HUES48 (cell line): ENCODE results near the gene C6orf132.

Source experiments
- H3K27ac ChIP-seq: one replicate; pipeline ENCODE4 v1.7.0; 2013; ENCODE audit warnings: low read depth, low read length, inconsistent platforms
- H3K27me3 ChIP-seq: 2 replicates; pipeline ENCODE4 v1.6.1; 2013; ENCODE audit warnings: mild to moderate bottlenecking, low read length; ENCODE audit not compliant: control insufficient read depth, insufficient read depth
- H3K36me3 ChIP-seq: 2 replicates; pipeline ENCODE4 v1.6.1; 2013; ENCODE audit warnings: low read length; ENCODE audit not compliant: control insufficient read depth, insufficient read depth
- H3K4me1 ChIP-seq: 2 replicates; pipeline ENCODE4 v1.6.1; 2013; ENCODE audit warnings: mild to moderate bottlenecking, low read length; ENCODE audit not compliant: control insufficient read depth, insufficient read depth
- H3K4me3 ChIP-seq: 2 replicates; pipeline ENCODE4 v1.5.1; 2013; ENCODE audit warnings: mild to moderate bottlenecking, low read depth, low read length
- H3K9ac ChIP-seq: 2 replicates; pipeline ENCODE4 v1.6.1; 2013; ENCODE audit warnings: mild to moderate bottlenecking, low read depth, low read length, moderate library complexity
- H3K9me3 ChIP-seq: 2 replicates; pipeline ENCODE4 v1.6.1; 2013; ENCODE audit warnings: low read length; ENCODE audit not compliant: control insufficient read depth, insufficient read depth

Gene C6orf132

GRCh38 chr6:42147138-42147562 lies 4.7 kb upstream of the C6orf132 start:
- Histone ChIP-seq H3K4me3 (no peak overlapping the region), H3K36me3 (no peaks in the 10 kb centered on the region), H3K27ac (no peak overlapping the region), H3K27me3 (no peaks in the 10 kb centered on the region), H3K4me1 (peaks cover 6% of the 10 kb centered on the region; the same call in 1 of the 2 replicates), H3K9me3 (no peaks in the 10 kb centered on the region), H3K9ac (no peak overlapping the region)

- peaks cover 46% of the 10 kb centered on the region for H3K4me1 ChIP-seq
- H3K27ac ChIP-seq, result peak overlapping the region; percentile 59
- no peaks in the 10 kb centered on the region for H3K9me3 ChIP-seq
- H3K9ac ChIP-seq, result peak overlapping the region; percentile 87
- peaks cover 8% of the 10 kb centered on the region for H3K36me3 ChIP-seq
- peak overlapping the region; percentile 90 for H3K4me3 ChIP-seq
- H3K27me3 ChIP-seq, result no peaks in the 10 kb centered on the region
These were observed 760 bp downstream of the C6orf132 start for GRCh38 chr6:42141603-42142117.

- peaks cover 8% of the 10 kb centered on the region for H3K36me3 ChIP-seq
- H3K9ac ChIP-seq, result no peak overlapping the region
- H3K27me3 ChIP-seq, result no peaks in the 10 kb centered on the region
- H3K4me1 ChIP-seq, result peaks cover 53% of the 10 kb centered on the region
- peak overlapping the region; percentile 90 for H3K4me3 ChIP-seq
- peak overlapping the region; percentile 59 for H3K27ac ChIP-seq
- no peaks in the 10 kb centered on the region for H3K9me3 ChIP-seq
These were observed 1.4 kb downstream of the C6orf132 start for GRCh38 chr6:42140756-42141602.

- Histone ChIP-seq H3K9me3 (no peaks in the 10 kb centered on the region), H3K27ac (no peak overlapping the region), H3K4me3 (peak overlapping the region; percentile 90; the same call in 1 of the 2 replicates), H3K36me3 (peaks cover 11% of the 10 kb centered on the region), H3K27me3 (no peaks in the 10 kb centered on the region), H3K4me1 (peaks cover 60% of the 10 kb centered on the region), H3K9ac (no peak overlapping the region)
These were observed 2.4 kb downstream of the C6orf132 start for GRCh38 chr6:42140032-42140431.

GRCh38 chr6:42138630-42139619 lies 3.5 kb downstream of the C6orf132 start:
- Histone ChIP-seq H3K4me1 (peaks cover 62% of the 10 kb centered on the region), H3K27ac (peak overlapping the region; percentile 79), H3K9ac (peak overlapping the region; percentile 8; the same call in 1 of the 2 replicates), H3K4me3 (peak overlapping the region; percentile 8; the same call in 1 of the 2 replicates), H3K9me3 (no peaks in the 10 kb centered on the region), H3K27me3 (no peaks in the 10 kb centered on the region), H3K36me3 (peaks cover 15% of the 10 kb centered on the region)

- Histone ChIP-seq H3K27me3 (no peaks in the 10 kb centered on the region), H3K4me1 (peaks cover 62% of the 10 kb centered on the region), H3K36me3 (peaks cover 22% of the 10 kb centered on the region), H3K9me3 (no peaks in the 10 kb centered on the region), H3K27ac (peak overlapping the region; percentile 79), H3K9ac (peak overlapping the region; percentile 8; the same call in 1 of the 2 replicates), H3K4me3 (no peak overlapping the region)
These were observed 4.2 kb downstream of the C6orf132 start for GRCh38 chr6:42138190-42138589.

GRCh38 chr6:42137194-42137753 lies 5.1 kb downstream of the C6orf132 start:
- H3K9me3 ChIP-seq, result no peaks in the 10 kb centered on the region
- H3K9ac ChIP-seq, result peak overlapping the region; percentile 65
- H3K4me1 ChIP-seq, result peaks cover 64% of the 10 kb centered on the region
- H3K27me3 ChIP-seq, result no peaks in the 10 kb centered on the region
- H3K36me3 ChIP-seq, result peaks cover 27% of the 10 kb centered on the region
- peak overlapping the region; percentile 98 for H3K27ac ChIP-seq
- peak overlapping the region; percentile 44 for H3K4me3 ChIP-seq

- Histone ChIP-seq H3K9me3 (no peaks in the 10 kb centered on the region), H3K9ac (peak overlapping the region; percentile 65), H3K27me3 (no peaks in the 10 kb centered on the region), H3K36me3 (peaks cover 31% of the 10 kb centered on the region), H3K27ac (peak overlapping the region; percentile 98), H3K4me1 (peaks cover 64% of the 10 kb centered on the region), H3K4me3 (peak overlapping the region; percentile 44)
These were observed 5.8 kb downstream of the C6orf132 start for GRCh38 chr6:42136508-42137193.

- H3K4me3 ChIP-seq, result no peak overlapping the region
- peak overlapping the region; percentile 66 for H3K27ac ChIP-seq
- H3K36me3 ChIP-seq, result peaks cover 36% of the 10 kb centered on the region
- H3K9ac ChIP-seq, result no peak overlapping the region
- H3K4me1 ChIP-seq, result peaks cover 59% of the 10 kb centered on the region
- no peaks in the 10 kb centered on the region for H3K9me3 ChIP-seq
- no peaks in the 10 kb centered on the region for H3K27me3 ChIP-seq
These were observed 6.7 kb downstream of the C6orf132 start for GRCh38 chr6:42135722-42136121.

- peak overlapping the region; percentile 66 for H3K27ac ChIP-seq
- peaks cover 36% of the 10 kb centered on the region for H3K36me3 ChIP-seq
- no peaks in the 10 kb centered on the region for H3K27me3 ChIP-seq
- peaks cover 53% of the 10 kb centered on the region for H3K4me1 ChIP-seq
- H3K9ac ChIP-seq, result no peak overlapping the region
- no peak overlapping the region for H3K4me3 ChIP-seq
- no peaks in the 10 kb centered on the region for H3K9me3 ChIP-seq
These were observed 7.3 kb downstream of the C6orf132 start for GRCh38 chr6:42135161-42135560.
